ENCODE data around the gene PHC3. TPM values are rescaled to one million over a fixed set of nuclear protein-coding genes. Genes with fewer than 3 reads are reported as not detected.
A peak's percentile ranks its signal among the peaks of the same experiment; 100 is the strongest.

The PHC3 gene
- total and polyA plus RNA-seq, 2 of the 13 experiments (the other 11 are each of a cell fraction or from before 2014, with no cell fraction given): 24.1 to 49.0 TPM

- TF ChIP-seq, protein P1, sequence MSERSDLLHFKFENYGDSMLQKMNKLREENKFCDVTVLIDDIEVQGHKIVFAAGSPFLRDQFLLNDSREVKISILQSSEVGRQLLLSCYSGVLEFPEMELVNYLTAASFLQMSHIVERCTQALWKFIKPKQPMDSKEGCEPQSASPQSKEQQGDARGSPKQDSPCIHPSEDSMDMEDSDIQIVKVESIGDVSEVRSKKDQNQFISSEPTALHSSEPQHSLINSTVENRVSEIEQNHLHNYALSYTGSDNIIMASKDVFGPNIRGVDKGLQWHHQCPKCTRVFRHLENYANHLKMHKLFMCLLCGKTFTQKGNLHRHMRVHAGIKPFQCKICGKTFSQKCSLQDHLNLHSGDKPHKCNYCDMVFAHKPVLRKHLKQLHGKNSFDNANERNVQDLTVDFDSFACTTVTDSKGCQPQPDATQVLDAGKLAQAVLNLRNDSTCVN (CRISPR knock-in tag; IDR thresholded peaks at IDR 0.05; ENCODE audit: borderline replicate concordance): no peak; the same call in 1 of the 2 replicates
- no peak for TF ChIP-seq ERF (CRISPR knock-in tag; IDR thresholded peaks at IDR 0.05)
- TF ChIP-seq REXO4 (CRISPR knock-in tag; IDR thresholded peaks at IDR 0.05; ENCODE audit: borderline replicate concordance): no peak
- TF ChIP-seq, protein P2, sequence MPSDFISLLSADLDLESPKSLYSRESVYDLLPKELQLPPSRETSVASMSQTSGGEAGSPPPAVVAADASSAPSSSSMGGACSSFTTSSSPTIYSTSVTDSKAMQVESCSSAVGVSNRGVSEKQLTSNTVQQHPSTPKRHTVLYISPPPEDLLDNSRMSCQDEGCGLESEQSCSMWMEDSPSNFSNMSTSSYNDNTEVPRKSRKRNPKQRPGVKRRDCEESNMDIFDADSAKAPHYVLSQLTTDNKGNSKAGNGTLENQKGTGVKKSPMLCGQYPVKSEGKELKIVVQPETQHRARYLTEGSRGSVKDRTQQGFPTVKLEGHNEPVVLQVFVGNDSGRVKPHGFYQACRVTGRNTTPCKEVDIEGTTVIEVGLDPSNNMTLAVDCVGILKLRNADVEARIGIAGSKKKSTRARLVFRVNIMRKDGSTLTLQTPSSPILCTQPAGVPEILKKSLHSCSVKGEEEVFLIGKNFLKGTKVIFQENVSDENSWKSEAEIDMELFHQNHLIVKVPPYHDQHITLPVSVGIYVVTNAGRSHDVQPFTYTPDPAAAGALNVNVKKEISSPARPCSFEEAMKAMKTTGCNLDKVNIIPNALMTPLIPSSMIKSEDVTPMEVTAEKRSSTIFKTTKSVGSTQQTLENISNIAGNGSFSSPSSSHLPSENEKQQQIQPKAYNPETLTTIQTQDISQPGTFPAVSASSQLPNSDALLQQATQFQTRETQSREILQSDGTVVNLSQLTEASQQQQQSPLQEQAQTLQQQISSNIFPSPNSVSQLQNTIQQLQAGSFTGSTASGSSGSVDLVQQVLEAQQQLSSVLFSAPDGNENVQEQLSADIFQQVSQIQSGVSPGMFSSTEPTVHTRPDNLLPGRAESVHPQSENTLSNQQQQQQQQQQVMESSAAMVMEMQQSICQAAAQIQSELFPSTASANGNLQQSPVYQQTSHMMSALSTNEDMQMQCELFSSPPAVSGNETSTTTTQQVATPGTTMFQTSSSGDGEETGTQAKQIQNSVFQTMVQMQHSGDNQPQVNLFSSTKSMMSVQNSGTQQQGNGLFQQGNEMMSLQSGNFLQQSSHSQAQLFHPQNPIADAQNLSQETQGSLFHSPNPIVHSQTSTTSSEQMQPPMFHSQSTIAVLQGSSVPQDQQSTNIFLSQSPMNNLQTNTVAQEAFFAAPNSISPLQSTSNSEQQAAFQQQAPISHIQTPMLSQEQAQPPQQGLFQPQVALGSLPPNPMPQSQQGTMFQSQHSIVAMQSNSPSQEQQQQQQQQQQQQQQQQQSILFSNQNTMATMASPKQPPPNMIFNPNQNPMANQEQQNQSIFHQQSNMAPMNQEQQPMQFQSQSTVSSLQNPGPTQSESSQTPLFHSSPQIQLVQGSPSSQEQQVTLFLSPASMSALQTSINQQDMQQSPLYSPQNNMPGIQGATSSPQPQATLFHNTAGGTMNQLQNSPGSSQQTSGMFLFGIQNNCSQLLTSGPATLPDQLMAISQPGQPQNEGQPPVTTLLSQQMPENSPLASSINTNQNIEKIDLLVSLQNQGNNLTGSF (CRISPR knock-in tag; IDR thresholded peaks at IDR 0.05): no peak
- TF ChIP-seq ZNF280D (CRISPR knock-in tag; IDR thresholded peaks at IDR 0.05): 0 out of 2 replicates have a peak, but pooled peaks have one; percentile 48
- TF ChIP-seq ZNF33B (CRISPR knock-in tag; IDR thresholded peaks at IDR 0.05): no peak
- TF ChIP-seq MEIS1 (CRISPR knock-in tag; IDR thresholded peaks at IDR 0.05; ENCODE audit: borderline replicate concordance): no peak
- no peak; the same call in 1 of the 2 replicates for TF ChIP-seq ZNF3 (CRISPR knock-in tag; IDR thresholded peaks at IDR 0.05)
- TF ChIP-seq BHLHE40 (IDR thresholded peaks at IDR 0.05; ENCODE audit: low read length): peak; percentile 63; the same call in 1 of the 2 replicates
- TF ChIP-seq SOX13 (IDR thresholded peaks at IDR 0.05): no peak
- TF ChIP-seq SOX13 (CRISPR knock-in tag; conservative IDR thresholded peaks at IDR 0.05 in 1 of 2, IDR thresholded peaks at IDR 0.05 in 1 of 2): 0 out of 4 replicates have a peak, but pooled peaks of 1 of the 2 experiments have one; percentile 9
- TF ChIP-seq KDM5B (CRISPR knock-in tag; IDR thresholded peaks at IDR 0.05; ENCODE audit: borderline replicate concordance): peak; percentile 83; the same call in 1 of the 2 replicates
- TF ChIP-seq, protein P3, sequence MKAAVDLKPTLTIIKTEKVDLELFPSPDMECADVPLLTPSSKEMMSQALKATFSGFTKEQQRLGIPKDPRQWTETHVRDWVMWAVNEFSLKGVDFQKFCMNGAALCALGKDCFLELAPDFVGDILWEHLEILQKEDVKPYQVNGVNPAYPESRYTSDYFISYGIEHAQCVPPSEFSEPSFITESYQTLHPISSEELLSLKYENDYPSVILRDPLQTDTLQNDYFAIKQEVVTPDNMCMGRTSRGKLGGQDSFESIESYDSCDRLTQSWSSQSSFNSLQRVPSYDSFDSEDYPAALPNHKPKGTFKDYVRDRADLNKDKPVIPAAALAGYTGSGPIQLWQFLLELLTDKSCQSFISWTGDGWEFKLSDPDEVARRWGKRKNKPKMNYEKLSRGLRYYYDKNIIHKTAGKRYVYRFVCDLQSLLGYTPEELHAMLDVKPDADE (CRISPR knock-in tag; IDR thresholded peaks at IDR 0.05): no peak
These were observed at the start of gene PHC3 (continued) for GRCh38 chr3:170180908-170181885.
